CD4-positive, alpha-beta T cell treated with Interleukin-6 for 4 hours (primary cell): ENCODE data around the gene PI4KB.
A peak's percentile ranks its signal among the peaks of the same experiment; 100 is the strongest.
"Not testable (repeated sequence)": the region's sequence is repeated elsewhere in the genome, so short reads cannot be mapped to it uniquely, and the experiment has no call there.

ENCODE experiments used
- DNase-seq: peaks from one replicate; pipeline ENCODE4 v3.0.0-alpha.2; 2020; ENCODE audit warnings: mixed read lengths

PI4KB gene

DNA sequence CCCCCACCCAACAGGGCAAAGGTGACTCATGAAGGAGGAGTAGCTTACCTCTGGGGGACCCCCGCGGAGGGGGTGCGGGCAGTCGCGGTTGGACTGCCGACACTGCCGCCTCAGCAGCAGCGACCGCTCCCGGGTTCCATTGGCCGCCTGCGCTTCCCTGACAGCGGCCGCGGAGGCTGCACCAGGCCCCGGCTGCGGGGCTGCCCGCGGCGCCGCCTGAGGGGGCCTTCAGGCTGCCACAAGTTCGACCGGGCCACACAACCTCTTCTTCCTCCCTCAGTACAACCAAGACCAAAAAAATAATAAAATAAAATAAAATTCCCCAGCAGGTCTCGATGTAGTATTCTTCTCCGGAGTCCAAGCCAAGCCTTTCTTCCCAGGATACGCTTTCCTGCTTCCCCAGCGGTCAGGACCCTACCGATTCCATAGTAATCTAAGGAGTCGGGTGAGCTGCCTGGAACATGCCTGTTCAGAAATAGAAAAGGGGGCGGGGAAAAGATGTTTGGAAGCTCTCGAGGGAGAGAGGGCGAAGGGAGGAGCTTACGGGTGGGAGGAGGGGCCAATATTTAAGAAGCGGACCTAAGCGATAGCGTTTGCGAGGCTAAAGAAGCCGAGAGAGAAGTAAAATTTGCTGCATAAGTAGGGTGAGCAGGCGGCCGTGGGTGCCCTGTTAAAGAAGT lies at the start of gene PI4KB:
PI4KB (minus strand) TSS at position 194 of the 680 bp plus-strand sequence. CDS start 10,935 bp downstream, outside the sequence.
- peak; percentile 93 for DNase-seq

DNA sequence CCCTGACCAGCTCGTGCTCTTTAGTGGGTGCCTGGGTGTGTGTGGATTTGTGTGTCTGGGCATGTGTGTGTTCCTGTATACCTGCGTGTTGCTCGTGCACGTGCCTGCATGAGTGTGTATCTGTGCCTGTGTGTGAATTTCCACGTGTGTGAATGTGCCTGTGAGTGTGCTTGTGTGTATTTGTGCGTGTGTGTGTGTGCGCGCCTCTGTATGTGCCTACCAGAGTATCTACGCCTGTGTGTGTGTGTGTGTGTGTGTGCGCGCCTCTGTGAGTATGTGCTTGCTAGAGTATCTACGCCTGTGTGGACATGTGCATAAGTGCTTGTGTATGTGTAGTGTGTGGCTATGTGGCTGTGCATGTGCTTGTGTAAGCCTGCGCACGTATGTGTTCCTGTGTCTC lies 46.0 kb upstream of the PI4KB start:
- no peak for DNase-seq

DNA sequence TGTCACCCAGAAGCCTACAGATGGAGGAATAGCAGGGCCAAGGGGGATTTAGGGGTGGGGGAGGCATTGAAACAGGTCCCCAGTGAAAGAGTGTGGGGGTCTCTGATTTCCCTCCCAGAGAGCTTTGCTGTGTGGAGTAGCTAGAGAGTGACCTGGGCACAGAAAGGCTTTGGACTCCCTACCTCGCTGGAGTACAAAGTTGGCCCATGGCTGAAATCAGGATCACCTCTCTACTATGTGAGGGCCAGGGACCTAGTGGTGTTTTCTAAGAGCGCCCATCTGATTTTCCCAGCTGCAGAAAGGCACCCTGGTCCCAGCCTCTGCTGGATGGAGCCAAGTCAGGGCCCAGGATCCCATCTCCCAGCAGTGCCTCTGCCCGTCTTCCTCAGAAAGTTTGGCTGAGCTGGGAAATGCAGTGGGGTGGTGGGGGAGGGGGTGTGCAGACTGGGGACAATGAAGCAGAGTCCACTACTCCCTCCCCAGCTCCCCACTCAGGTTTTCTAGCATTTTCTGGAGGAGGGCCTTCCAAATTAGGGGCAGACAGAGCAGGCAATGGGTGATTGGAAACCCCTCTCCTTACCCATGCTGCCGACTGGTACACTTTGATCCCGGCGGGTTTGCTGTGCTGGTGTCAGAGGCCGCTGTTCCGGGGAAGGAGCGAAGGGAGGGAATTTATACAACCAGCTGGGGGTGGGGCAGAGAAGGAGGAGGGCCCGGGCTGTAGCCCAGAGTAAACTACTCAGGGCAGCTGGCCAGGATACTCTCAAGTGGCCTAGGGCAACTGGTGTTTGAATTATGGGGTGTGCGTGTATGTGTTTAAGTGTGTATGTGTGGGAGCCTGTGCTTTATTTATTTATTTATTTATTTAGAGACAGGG lies 45.1 kb upstream of the PI4KB start, which contains the start of gene SELENBP1:
SELENBP1 (minus strand) TSS at position 648 of the 877 bp plus-strand sequence; CDS start at position 584, 64 bp downstream.
- DNase-seq = no peak

DNA sequence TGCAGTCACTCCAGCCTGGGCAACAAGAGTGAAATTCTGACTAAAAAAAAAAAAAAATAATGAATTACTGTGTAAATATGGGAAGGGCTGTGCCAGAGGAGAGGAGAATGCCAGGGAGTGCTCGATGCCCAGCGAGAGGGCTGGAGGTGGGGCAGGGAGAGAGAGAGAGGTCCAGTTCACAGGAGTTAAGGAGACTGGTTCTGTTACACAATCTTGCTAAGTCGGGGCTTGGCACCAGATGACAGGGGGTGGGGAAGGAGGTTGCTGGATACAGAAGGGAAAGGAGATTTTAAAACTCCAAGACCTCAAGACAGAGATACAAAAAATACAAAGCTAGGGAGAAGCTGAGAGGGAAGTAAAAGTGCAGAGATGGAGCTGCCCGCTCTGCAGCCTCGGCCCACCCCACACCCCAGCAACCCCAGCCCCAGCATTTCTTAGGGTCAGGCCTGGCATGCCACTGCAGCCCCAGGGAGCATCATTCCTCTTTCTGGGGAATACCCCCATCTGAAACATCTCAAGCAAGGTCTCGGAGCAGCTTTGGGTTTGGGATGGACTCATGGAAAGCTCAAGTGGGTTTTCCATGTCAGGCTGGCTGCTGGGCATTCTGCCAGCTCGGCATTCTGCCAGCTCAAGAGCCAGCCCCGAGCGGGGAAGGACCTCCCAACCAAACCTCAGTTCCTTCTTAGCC lies 44.3 kb upstream of the PI4KB start:
- no peak for DNase-seq

DNA sequence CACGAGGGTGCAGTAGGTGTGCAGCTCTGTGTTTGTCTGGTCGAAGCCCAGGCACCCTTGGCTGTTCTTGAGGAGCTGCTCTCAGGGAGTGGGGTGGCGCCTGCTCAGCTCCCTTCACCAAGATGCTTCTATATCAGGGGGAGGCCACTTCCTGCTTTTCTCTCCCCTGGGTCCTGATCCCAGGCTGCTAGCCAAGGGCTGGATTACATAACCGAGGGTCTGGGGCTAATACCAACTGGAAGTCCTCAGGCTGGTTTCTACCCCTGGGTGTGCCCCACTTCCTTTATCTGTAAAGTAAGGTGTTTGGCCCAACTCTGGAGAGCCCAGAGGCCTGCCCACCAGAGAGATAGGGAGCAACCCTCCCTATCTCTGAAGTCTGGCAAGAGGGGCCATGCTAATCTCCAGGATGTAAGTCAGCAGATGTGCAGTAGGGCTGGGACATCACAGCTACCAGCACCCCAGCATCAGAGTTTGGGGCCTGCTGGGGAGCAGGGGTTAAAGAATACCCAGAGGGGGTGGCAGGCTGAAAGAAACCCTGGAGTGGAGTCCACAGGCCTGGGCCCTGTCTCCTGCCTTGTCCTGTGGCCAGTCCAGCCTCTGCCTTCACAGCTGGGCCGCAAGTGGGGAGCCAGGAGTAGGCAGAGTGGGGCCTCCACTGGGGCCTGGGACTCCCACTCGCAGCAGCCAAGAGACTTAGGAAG lies 43.1 kb upstream of the PI4KB start:
- no peak for DNase-seq

DNA sequence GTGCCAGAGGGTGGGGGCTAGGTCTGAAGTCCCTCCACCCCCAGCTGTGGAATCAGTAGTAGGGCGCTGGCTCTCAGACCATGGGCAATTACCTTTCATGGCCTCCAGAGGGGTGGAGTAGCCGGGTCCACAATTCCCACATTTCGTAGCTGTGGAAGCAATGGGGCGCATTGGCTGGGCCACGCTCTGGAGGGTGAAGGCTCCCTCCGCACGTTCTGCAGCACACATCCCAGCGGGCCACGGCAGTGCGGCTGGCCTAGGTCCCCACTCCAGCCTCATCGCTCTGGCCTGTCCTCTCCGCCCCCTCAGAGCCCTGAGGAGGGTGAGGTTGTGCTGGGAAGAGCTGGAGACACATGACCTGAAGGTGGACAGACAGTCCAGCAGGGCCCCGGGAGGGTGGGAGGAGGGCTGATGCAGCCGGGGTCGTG lies 42.4 kb upstream of the PI4KB start:
- no peak for DNase-seq

DNA sequence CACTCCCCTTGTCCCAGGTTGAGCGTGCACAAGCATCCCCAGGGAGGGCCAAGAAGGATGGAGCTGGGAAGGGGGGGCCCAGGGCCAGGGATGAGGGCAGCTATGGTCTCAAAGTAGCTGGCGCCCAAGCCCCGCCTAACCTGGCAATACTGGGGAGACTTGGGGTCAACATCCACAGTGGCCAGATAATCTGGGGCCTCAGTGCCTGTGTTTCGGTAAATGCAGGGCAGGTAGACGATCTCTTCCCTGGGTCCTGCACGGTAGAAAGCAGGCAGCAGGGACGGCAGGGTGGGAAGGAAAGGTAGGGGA lies 42.0 kb upstream of the PI4KB start:
- no peak for DNase-seq

DNA sequence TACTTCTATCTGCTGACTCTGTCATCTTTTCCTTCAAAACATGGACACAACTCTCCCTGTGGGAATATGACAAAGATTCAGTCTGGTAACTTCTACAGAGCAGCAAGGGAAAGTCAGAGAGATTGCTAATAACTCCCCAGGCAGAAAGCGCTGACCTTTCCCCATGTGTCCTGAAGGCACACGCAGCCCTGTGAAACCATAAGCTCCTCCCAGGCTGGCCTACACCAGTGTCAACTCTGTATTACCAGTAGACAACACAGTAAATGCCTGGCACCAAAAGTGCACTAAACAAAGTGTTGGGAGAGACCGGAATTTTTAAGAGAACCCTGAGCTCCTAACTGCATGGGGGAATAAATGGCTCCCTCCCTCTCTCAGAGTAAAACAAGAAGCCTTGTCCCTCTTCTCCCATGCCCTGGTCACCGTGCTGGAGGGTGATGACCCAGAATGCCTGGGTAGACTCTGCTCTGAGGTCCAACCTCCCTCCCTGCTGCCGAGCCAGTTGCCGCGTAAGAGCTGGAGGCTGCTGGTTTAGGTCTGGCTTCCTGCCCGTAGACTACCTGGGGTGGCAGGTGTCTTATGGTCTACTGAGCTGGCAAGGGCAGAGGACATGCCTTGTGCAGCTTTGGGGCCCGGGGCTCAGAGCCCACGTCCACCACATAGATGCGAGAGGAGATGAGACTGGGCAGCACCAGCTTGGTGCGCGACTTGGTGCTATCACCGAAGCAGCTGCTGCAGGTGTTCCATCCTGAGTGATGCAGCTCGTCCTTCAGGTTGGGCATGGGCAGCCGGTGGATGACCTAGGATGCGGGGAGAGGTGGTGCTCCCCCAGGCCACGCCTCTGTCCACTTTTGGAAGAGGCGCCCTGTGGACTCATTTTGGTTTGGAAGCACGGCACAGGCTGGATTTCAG lies 41.4 kb upstream of the PI4KB start:
- DNase-seq = no peak

DNA sequence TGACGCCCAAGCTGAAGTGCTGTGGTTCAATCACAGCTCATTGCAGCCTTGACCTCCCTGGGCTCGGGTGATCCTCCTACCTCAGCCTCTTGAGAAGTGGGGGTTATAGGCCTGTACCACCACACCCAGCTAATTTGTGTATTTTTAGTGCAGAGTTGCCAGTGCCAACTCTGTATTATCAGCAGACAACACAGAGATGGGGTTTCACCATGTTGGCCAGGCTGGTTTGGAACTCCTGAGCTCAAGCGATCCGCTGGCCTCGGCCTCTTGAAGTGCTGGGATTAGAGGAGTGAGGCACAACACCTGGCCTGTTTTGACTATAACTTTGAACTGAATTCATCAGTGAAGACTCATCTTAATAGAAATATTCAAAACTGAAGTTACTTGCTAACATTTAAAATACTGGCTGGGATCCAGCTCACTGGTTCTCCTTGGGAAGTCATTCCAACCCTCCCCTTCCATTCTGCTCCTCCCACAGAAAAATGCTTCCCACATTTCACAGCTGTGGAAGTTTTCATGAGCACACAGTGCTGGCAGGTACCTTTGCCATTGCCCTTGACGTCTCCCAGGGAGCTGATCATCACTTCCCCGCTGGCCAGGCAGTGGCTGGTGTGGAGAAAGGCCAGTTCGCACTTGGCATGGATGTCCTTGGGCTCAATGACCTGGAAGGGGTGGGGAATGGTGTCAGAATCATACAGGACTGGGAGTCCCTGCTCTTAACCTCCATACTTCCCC lies 40.6 kb upstream of the PI4KB start:
- DNase-seq = no peak

DNA sequence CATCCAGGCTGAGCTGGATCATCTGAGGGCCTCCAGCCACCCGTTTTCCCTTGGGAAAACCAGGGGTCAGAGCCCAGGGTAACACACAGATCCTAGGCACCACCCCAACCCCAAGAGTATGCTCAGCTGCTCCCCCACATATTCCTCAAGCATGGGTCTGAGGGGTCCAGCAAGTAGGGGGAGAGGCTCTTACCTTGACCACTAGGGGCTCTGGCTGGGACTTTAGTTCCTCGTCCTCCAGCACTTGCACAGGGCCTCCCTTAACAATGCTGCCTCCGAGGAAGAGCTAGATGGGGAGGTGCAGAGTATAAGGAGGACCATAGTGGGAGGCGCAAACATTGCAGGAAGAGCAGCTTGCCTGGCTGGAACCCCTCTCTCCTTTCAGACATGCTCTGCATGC lies 37.8 kb upstream of the PI4KB start:
- DNase-seq = no peak

DNA sequence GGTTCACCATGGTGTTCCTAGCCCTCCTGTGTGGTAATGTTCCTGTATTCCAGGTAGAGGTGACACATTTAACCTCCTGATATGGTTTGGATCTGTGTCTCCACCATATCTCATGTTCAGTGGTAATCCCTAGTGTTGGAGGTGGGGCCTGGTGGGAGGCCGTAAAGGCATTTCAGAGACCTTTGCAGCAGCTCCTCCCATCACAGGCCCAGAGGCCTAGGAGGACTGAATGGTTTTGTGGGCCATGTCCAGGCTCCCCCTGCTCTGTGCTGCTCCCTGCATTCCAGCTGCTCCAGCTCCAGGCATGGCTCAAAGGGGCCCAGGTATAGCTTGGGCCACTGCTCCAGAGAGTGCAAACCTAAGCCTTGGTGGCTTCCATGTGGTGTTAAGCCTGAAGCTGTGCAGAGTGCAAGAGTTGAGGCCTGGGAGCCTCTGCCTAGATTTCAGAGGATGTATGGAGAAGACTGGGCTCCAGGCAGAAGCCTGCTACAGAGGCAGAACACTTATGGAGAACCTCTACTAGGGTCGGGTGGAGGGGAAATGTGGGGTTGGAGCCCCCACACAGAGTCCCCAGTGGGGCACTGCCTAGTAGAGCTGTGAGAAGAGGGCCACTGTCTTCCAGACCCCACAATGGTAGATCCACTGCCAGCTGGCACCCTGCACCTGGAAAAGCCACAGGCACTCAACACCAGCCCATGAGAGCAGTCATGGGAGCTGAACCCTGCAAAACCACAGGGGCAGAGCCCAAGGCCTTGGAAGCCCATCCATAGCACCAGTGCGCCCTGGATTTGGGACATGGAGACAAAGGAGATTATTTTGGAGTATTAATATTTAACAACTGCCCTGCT lies 35.3 kb upstream of the PI4KB start:
- DNase-seq = no peak

DNA sequence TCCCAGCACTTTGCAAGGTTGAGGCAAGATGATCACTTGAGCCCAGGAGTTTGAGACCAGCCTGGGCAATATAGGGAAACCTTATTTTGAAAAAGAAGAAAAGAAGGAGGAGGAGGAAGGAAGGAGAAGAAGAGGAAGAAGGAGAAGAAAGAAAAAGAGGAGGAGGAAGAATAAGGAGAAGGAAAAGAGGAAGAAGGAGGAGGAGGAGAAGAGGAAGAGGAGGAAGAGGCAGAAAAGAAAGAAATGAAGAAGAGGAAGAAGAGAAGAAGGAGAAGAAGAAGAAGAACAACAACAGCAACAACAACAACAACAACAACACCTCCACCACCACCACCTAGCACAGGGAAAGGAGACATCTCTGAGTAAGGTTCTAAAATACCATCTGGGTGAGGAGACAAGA lies 34.7 kb upstream of the PI4KB start:
- DNase-seq = no peak

DNA sequence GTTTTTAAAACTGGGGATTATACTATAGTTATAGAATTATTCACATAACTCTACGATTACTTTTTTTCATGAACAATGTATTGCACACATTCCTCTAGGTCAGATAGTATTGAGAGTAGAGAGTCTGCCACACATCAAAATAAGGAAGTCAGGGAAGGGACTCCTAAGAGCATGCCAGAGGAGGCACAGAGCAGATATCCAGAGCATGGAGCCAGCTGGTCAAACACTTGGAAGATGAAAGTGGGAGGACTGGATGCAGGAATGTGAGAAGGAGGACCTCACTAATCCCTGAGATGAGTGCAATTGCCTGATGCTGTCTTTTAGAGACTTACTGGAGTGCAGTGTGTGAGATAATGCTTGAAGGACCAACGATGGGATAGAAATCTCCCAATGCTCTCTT lies 29.5 kb upstream of the PI4KB start:
- DNase-seq = no peak

DNA sequence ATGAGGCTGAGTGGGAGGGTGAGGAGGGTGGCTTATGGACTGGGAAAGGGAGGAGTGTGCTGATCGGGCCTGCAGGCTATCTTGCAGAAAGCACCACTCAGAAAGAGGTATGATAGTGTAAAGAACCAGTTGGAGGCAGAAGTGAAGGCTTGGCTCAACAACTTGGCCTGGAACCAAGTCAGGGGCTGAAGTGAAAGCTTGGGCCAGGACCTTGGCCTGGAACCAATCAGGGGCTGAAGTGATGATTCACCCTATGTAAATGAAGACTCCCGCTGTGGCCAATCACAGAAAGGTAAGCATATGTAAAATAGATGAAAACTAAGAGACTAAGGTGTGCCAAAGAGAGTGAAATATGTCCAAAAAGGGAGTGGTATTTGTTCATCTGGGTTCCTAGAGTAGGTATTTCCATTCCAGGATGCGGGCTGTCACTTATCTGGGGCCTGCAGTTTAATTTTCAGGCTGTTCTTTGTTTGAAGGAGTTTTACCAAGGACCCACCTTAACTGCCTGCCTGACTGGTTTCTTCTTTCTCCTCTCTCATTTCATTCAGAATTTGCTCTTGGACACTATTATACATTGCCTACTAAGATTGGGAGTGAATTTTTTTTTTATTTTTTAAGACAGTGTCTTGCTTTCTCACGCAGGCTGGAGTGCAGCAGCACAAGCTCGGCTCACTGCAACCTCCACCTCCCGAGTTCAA lies 25.0 kb upstream of the PI4KB start:
- DNase-seq = no peak

DNA sequence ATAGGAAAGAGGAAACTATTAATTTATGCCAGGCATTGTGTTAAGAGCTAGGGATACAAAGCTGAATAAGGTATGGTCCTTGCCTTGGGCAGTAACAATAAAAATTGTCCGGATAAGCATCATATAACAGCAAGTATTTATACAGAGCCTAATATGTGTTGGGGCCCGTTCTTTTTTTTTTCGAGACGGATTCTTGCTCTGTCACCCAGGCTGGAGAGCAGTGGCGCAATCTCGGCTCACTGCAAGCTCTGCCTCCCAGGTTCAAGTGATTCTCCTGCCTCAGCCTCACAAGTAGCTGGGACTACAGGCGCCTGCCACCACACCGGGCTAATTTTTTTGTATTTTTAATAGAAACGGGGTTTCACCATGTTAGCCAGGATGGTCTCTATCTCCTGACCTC lies 23.1 kb upstream of the PI4KB start:
- DNase-seq = not testable (repeated sequence)

DNA sequence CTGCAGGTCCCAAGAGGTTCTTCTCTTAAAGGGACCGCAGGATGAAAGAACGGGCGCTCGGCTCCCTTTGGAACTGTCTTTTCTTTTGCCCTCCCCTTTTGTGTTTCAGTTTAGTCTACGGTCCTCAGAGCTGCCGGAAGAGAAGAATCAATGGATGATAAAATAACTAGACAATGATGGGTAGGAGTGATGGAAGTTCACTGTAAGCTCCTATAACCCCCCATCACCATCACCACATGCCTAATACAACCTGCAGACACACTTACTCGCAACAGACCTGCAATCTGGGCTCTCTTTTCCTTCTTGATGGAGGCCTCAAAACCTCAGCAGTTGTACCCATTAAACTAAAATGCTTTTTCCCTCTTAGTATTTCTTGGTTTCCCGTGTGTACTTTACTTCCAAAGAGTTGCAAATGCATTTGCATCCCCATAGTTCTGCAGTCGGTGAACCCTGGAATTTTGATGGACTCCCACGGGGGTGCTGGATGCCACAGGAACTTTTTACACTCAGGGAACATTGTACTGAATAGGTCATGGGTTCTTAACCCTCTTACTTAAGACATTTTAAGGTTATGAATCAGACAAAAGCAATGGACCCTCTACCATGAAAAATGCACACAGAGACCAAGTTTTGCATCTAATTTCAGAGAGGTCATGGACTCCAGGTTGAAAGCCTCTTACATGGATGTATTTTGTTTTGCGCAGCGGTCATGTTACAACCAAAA lies 20.5 kb upstream of the PI4KB start:
- no peak for DNase-seq

DNA sequence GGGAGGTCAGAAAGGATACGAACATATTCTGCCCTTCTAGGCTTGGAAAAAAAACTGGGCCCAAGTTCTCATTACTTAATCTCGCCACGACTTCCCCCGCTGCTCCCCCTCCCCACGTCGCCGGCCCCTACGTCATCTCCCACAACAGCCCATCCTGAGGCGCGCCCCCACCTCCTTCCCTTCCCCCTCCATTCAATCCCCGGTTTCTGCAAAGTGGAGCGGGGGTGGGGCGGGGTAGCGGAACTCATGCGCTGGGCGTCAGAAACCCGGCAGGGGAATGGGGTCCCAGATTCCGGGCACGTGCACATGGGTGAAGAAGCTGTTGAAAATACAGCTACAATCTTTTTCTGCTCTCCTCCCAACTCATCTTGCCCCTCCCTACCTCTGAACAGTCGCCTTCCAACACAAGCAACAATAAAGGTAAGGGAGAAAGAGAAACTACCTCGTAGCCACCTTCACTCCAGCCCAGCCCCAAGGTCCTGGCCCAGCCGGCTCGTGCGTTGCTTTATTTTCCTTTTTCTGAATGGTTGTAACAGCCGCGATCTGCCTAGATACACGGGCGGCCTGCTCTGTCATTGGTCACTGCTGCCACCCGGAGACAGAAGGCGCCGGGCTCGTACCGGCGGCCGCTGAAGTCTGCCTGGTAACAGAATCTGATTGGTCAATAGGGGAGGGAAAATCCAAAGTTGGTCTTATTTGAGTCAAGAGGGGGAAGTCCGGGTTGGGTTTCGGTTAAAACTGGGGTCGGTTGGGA lies 19.7 kb upstream of the PI4KB start, which contains the start of gene RFX5:
RFX5 (minus strand) TSS at position 484 of the 754 bp plus-strand sequence. CDS start 932 bp downstream, outside the sequence.
- peak; percentile 93 for DNase-seq
